Thoracic aorta (tissue), 2 donors: ENCODE results near the gene SLFN12L. TPM values are rescaled to one million over a fixed set of nuclear protein-coding genes. Genes with fewer than 3 reads are reported as not detected.
"Not testable (repeated sequence)": the region's sequence is repeated elsewhere in the genome, so short reads cannot be mapped to it uniquely, and the experiment has no call there.

Experiments used
- ATAC-seq: fragments of 150-250 bp; one replicate; pipeline ENCODE4 v1.8.0; 2017; ENCODE audit warnings: low read depth; ENCODE audit not compliant: insufficient number of reproducible peaks, low FRiP score
- DNase-seq: peaks from one replicate; pipeline ENCODE4 v3.0.0-alpha.2; 2020; ENCODE audit warnings: low spot score
- H3K27ac ChIP-seq, 2 donors: fragments of 200-600 bp; sonication (generic); 1 replicate in 1 of 2; 2 replicates in 1 of 2; pipeline ENCODE4 v1.5.1; 2016; ENCODE audit warnings: mild to moderate bottlenecking in 2 of 2, moderate library complexity in 2 of 2
- H3K27me3 ChIP-seq: fragments of 200-600 bp; sonication (generic); replicated peaks from 2 replicates; pipeline ENCODE4 v1.6.0; 2016; ENCODE audit warnings: mild to moderate bottlenecking; ENCODE audit not compliant: insufficient read depth
- H3K36me3 ChIP-seq: fragments of 200-600 bp; sonication (generic); one replicate; pipeline ENCODE4 v1.5.1; 2016
- H3K4me1 ChIP-seq, 2 donors: fragments of 200-600 bp; sonication (generic); 1 replicate in 1 of 2; 2 replicates in 1 of 2; pipeline versions ENCODE4 v1.5.1 to v1.6.0; 2016; ENCODE audit warnings: low read depth in 2 of 2, mild to moderate bottlenecking in 1 of 2; ENCODE audit not compliant: control insufficient read depth in 1 of 2
- H3K4me3 ChIP-seq: fragments of 200-600 bp; sonication (generic); 2 replicates; pipeline ENCODE4 v1.5.1; 2016; ENCODE audit warnings: mild to moderate bottlenecking
- H3K9me3 ChIP-seq: fragments of 200-600 bp; sonication (generic); 2 replicates; pipeline ENCODE4 v1.5.1; 2016
- CTCF ChIP-seq: fragments of 200-600 bp; sonication (generic); IDR thresholded peaks from one replicate; pipeline ENCODE4 v1.5.1; 2019; ENCODE audit warnings: antibody characterized with exemption
- total RNA-seq, 2 donors: library from RNA; depleted of rRNA; stranded (reverse); fragments of >200 nt; gene quantifications; one replicate each; pipeline versions ENCODE4 v1.1.0 to v1.2.3, GENCODE V29; 2016

Gene SLFN12L
- total RNA-seq, 2 donors from 2014 or later, result 4.1 to 4.2 TPM

DNA sequence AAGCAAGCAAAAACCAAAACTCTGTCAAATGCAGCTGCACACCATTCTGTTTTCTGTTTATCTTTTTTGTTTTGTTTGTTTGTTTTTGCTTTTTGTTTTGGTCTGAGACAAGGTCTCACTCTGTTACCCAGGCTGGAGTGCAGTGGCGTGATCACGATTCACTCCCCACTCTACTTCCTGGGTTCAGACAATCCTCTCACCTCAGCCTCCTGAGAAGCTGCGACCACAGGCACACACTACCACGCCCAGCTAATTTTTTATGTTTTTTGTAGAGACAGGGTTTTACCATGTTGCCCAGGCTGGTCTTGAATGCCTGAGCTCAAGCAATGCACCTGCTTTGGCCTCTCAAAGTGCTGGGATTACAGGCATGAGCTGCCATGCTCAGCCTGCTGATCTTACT, 69.7 kb downstream of the SLFN12L start:
- no peaks in the 10 kb centered on the region for H3K9me3 ChIP-seq
- no peak for TF ChIP-seq CTCF
- H3K27ac ChIP-seq, result no peak overlapping the region
- H3K36me3 ChIP-seq, result no peaks in the 10 kb centered on the region
- DNase-seq, result no peak
- H3K4me1 ChIP-seq, result no peaks in the 10 kb centered on the region
- no peak overlapping the region for H3K4me3 ChIP-seq
- ATAC-seq, result no peak
- no peaks in the 10 kb centered on the region for H3K27me3 ChIP-seq

- H3K27me3 ChIP-seq, result no peaks in the 10 kb centered on the region
- H3K9me3 ChIP-seq, result no peaks in the 10 kb centered on the region
- peak overlapping the region; percentile 56 for H3K4me3 ChIP-seq
- H3K36me3 ChIP-seq, result no peaks in the 10 kb centered on the region
- no peak for ATAC-seq
- no peak overlapping the region for H3K27ac ChIP-seq
- no peak for DNase-seq
- no peak for TF ChIP-seq CTCF
- H3K4me1 ChIP-seq, result no peaks in the 10 kb centered on the region
These were observed 77.1 kb downstream of the SLFN12L start for GRCh38 chr17:35460354-35460851.

DNA sequence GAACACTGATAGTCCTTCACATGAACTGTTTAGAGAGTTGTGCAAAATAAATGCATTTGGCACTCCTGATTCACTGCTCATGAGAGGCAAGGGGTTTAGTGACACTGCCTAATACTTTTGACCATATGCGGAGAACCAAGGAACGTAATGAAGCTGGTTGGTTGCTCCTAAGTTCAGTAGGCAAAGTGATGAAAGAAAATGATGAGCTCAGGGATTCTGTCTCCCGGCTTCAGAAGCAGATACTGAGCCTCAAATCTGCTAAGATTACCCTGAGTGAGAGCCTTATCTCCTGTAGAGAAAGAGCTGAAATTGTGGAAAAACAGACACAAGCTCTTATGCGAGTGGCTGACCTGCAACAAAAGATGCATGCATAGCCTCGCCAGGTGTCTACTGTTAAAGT, 83.4 kb downstream of the SLFN12L start:
- ATAC-seq, H3K9me3 ChIP-seq, H3K36me3 ChIP-seq: not testable (repeated sequence)

DNA sequence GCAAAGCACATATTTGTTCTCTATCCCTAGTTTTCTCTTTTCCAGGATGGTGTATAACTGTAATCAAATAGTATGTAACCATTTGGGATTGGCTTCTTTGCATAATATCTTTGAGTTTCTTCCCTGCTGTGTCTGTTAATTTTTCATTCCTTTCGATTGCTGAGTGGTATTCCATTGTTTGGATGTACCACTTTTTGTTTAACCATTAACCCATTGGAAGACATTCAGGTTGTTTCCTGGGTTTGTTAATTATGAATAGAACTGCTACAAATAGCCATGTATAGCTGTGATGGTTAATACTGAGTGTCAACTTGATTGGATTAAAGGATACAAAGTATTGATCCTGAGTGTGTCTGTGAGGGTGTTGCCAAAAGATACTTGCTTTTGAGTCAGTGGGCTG, 84.3 kb downstream of the SLFN12L start:
- Histone ChIP-seq H3K27me3 (no peaks in the 10 kb centered on the region), H3K4me1 (peaks cover 0 to 10% of the 10 kb centered on the region in 2 donors), H3K4me3 (no peak overlapping the region), H3K27ac (no peak overlapping the region), H3K36me3 (no peaks in the 10 kb centered on the region), H3K9me3 (no peaks in the 10 kb centered on the region)
- DNase-seq (no peak), ATAC-seq (no peak)
- TF ChIP-seq CTCF, result no peak

More for the DNA sequence above, 83.4 kb downstream of the SLFN12L start:
- H3K27ac ChIP-seq, H3K4me3 ChIP-seq, DNase-seq, H3K4me1 ChIP-seq, H3K27me3 ChIP-seq: not testable (repeated sequence)

DNA sequence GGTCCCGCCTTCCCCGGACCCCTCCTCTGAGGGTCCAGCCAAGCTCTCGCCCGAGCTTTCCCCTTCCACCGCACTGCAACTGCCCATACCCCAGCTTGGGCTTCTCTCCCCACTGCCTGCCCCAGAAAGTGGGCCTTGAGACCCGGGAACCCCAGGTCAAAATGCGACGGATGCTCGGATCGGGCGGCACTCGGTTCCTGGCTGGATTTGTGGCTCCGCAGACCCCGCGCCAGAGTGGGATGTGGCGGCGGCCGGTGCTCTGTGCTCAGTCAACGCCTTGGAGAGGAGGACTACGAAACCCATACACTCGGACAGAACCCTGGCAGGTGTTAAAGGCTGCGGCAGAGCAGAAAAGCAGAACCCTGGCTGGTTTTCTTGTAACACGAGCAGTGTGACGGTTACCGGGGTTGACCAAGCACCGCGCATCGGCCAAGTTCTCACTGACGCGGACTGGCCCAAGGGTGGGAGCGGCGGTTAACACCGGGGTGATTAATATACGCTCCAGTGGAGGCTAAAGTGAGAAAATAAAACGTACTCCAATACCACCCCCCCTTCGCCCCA, 88.0 kb downstream of the SLFN12L start:
- ATAC-seq (no peak), DNase-seq (no peak)
- Histone ChIP-seq H3K36me3 (no peaks in the 10 kb centered on the region), H3K4me3 (peak overlapping the region; percentile 82), H3K27ac (peak overlapping the region in 1 of 2 donors; percentile 21), H3K4me1 (peaks cover 0 to 10% of the 10 kb centered on the region in 2 donors), H3K9me3 (no peaks in the 10 kb centered on the region), H3K27me3 (no peaks in the 10 kb centered on the region)
- no peak for TF ChIP-seq CTCF

- no peak for ATAC-seq
- no peak for TF ChIP-seq CTCF
- no peak for DNase-seq
- Histone ChIP-seq H3K4me3 (peak overlapping the region; percentile 82), H3K4me1 (peaks cover 0 to 10% of the 10 kb centered on the region in 2 donors), H3K27ac (no peak overlapping the region), H3K9me3 (no peaks in the 10 kb centered on the region), H3K27me3 (no peaks in the 10 kb centered on the region), H3K36me3 (no peaks in the 10 kb centered on the region)
These were observed 88.6 kb downstream of the SLFN12L start for GRCh38 chr17:35448899-35449227.
